Limb (tissue), 2 donors: ENCODE data around the gene RBM47.
"Not testable (repeated sequence)": the region's sequence is repeated elsewhere in the genome, so short reads cannot be mapped to it uniquely, and the experiment has no call there.

Source experiments
- DNase-seq, 2 donors: peaks; one replicate each; pipeline ENCODE4 v3.0.0-alpha.2; 2016; ENCODE audit errors: extremely low spot score in 2 of 2

The RBM47 gene

GRCh38 chr4:40629401-40630334 is at the start of gene RBM47:
RBM47 (minus strand) TSS chr4:40629864; CDS start chr4:40438893, 190,971 bp downstream.
- peak; percentile 36 to 78 for DNase-seq

- DNase-seq: no peak
These were observed 48.8 kb upstream of the RBM47 start for GRCh38 chr4:40678421-40678820.

DNA sequence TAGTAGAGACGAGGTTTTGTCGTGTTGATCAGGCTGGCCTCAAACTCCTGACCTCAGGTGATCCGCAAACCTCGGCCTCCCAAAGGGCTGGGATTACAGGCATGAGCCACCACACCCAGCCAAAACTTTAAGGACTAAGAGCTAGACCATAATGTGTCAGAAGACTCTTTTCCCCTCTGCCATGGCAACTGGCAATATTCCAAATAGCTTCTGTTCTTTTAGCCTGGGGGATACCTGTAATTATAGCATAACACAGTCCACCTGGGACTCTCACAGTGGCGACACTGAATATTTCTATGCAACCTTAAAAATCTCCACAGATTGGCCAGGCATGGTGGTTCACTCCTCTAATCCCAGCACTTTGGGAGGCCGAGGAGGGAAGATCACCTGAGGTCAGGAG is 45.5 kb upstream of the RBM47 start:
- DNase-seq: no peak

DNA sequence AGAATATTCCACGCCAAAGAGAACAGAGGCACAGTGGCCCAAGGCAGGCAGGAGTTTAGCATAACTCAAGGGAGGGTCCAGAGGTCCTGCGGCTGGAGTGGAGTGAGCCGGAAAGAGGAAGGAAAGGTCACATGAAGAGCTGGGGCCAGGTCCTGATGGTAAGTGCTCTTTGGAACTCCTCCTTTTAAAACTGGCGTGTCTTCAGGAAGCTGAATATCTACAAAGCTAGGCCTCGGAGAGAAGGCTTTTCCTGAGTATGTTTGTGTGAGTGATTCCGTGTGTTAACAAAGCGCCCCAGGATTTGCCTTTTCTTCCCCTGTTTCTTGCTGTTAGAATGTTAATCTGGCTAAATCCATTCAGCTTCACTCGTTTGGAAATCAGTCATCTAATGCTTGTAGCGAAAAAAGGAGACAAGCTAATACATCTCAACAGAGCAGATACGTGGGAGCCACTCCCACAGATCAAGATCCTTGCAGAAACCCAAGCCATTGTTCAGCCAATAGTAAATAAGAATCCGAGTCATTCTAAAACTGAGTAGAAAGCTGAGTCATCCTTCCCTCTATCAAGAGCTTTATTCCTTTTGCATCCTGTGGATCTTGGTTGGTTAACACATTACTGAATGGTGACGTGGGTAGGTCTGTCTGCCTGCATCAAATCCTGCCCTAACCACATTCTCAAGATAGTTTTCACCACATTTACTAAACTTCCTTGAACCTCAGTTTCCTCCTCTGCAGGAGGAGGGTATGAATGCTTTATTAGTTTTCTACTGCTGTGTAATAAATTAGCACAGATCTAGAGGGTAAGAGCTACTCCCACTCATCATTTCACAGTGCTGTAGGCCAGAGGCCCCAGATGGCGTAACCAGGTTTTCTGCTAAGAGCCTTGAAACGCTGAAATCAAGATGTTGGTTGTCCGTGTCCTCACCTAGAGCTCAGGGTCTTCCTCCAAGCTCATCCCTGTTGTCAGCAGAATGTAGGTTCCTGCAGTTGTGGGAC is 43.2 kb upstream of the RBM47 start:
- no peak for DNase-seq

GRCh38 chr4:40669504-40669903 is 39.8 kb upstream of the RBM47 start:
- no peak for DNase-seq

GRCh38 chr4:40665842-40666241 is 36.2 kb upstream of the RBM47 start:
- DNase-seq: no peak

- no peak for DNase-seq
These were observed 33.4 kb upstream of the RBM47 start for GRCh38 chr4:40662962-40663604.

DNA sequence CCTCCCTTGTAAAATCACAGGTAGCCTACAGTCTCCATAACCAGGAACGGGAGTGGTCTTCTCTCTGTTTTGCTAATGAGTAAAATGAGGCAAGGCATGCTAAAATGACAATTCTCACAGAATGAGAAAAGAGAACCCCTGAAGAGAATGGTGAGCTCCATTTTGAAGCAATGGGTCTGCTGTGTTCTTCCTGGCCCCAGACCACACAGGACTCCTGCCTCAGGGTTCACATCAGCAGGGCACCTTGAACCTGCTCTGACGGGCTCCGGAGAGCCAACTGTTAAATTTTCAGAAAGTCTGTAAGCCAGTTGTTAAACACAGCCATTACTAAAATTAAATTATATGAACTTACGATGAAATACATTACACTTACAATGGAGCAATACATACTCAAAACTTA is 32.1 kb upstream of the RBM47 start:
- no peak for DNase-seq

GRCh38 chr4:40656201-40656863 is 26.7 kb upstream of the RBM47 start:
- DNase-seq: no peak

GRCh38 chr4:40651280-40651679 is 21.6 kb upstream of the RBM47 start:
- no peak for DNase-seq

GRCh38 chr4:40649321-40649720 is 19.7 kb upstream of the RBM47 start:
- DNase-seq: no peak

- no peak for DNase-seq
These were observed 19.1 kb upstream of the RBM47 start for GRCh38 chr4:40648742-40649281.

DNA sequence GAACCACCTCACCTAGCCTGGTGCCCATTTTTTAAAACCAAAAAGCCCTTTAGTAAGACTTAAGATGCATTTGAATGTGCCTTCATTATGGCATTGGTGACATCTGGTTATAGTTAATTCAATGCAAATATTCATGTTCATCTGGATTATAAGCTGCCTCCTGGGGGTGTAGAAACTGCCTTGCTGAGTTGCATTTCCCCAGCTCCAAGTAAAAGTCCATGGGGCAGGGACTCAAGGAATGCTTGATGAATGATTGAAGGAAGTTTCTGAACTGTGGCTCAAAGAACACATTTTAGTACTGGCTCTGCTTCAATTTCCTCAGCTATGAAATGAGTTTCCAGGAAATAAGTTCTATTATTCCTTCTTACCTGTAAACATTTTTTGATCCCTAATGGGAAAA is 18.5 kb upstream of the RBM47 start:
- DNase-seq: no peak

DNA sequence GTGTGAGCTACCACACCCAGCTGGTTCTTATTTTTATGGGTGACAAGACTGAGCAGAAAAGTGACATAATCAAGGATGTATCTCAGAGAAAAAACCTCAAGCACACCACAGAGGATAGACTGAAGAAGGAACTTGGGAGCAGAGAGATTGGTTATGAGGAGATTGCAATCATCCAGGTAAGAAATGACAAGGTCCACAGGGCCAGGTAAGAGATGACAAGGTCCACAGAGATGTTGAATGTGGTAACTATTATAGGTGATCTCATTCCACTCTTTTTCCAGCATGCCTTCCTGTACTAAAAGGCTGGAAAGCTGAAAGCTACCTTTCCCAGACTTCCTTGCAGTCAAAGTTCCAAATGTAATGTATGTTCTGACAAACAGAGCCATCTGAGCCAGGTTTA is 15.9 kb upstream of the RBM47 start:
- no peak for DNase-seq

- DNase-seq: no peak
These were observed 2.4 kb upstream of the RBM47 start for GRCh38 chr4:40632080-40632479.

GRCh38 chr4:40630335-40631021 is 814 bp upstream of the RBM47 start:
- DNase-seq: peak in 1 of 2 donors; percentile 46

DNA sequence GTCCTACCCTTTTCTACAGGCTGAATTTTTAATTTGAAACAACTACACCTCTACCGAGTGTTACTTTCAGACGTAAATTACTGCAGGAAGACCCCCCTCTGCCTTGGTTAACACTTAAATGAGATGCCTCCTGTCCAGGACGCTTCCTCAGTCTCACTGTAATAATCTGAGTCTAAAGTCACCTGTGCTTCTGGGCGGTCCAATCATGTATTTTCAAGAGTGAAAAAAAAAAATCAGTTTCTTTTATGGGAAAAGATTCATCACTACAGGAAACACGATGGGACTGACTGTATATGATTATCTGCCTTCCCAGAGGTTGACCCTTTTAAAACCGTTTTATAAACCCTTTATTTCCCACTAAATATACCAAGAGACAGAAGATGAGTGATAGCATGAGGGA is 776 bp downstream of the RBM47 start:
- no peak for DNase-seq

GRCh38 chr4:40628407-40628806 is 1.3 kb downstream of the RBM47 start:
- not testable (repeated sequence) for DNase-seq

- DNase-seq: no peak
These were observed 2.1 kb downstream of the RBM47 start for GRCh38 chr4:40627540-40627939.
